Fibroblast of villous mesenchyme (primary cell): Measurements from ENCODE around the gene HOMER1. TPM values are rescaled to one million over a fixed set of nuclear protein-coding genes. Genes with fewer than 3 reads are reported as not detected.

ENCODE experiments used
- DNase-seq: peaks from one replicate; pipeline ENCODE4 v3.0.0-alpha.2; 2010; ENCODE audit warnings: low read depth
- H3K4me3 ChIP-seq: 2 replicates; pipeline ENCODE4 v1.5.1; 2011; ENCODE audit warnings: low read depth, mild to moderate bottlenecking, low read length
- total RNA-seq: library from RNA; depleted of rRNA; stranded (reverse); fragments of >200 nt; gene quantifications from 2 replicates; pipeline ENCODE4 v1.2.3, GENCODE V29; 2012
- TF ChIP-seq, protein P1 (sequence below): IDR thresholded peaks from 2 replicates; pipeline ENCODE4 v1.5.1; 2012; ENCODE audit warnings: low read depth, mild to moderate bottlenecking, low read length; ENCODE audit not compliant: insufficient read depth

Gene HOMER1
- total RNA-seq, 1 donor, result 15.5 TPM

DNA sequence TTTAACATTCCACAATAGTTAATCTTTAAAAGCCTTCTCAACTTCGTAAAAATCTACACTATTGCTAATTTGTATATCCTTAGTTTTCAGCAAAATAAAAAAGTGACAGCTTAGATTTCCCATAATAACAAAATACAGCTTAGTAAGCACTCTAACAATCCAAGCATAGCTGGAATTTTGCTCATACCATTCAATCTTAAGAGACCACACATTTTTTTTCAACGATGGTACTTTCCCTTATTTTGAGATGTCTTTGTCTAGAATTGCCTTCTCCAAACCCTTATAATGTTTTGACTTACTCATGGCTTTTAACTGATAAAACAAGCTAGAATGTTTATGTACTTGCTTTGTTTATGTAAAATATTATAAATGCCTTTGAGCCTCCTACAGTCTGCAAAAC is 65.6 kb downstream of the HOMER1 start:
- peak; percentile 19 for DNase-seq
- H3K4me3 ChIP-seq, result no peak overlapping the region
- TF ChIP-seq, protein P1, sequence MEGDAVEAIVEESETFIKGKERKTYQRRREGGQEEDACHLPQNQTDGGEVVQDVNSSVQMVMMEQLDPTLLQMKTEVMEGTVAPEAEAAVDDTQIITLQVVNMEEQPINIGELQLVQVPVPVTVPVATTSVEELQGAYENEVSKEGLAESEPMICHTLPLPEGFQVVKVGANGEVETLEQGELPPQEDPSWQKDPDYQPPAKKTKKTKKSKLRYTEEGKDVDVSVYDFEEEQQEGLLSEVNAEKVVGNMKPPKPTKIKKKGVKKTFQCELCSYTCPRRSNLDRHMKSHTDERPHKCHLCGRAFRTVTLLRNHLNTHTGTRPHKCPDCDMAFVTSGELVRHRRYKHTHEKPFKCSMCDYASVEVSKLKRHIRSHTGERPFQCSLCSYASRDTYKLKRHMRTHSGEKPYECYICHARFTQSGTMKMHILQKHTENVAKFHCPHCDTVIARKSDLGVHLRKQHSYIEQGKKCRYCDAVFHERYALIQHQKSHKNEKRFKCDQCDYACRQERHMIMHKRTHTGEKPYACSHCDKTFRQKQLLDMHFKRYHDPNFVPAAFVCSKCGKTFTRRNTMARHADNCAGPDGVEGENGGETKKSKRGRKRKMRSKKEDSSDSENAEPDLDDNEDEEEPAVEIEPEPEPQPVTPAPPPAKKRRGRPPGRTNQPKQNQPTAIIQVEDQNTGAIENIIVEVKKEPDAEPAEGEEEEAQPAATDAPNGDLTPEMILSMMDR, result no peak

DNA sequence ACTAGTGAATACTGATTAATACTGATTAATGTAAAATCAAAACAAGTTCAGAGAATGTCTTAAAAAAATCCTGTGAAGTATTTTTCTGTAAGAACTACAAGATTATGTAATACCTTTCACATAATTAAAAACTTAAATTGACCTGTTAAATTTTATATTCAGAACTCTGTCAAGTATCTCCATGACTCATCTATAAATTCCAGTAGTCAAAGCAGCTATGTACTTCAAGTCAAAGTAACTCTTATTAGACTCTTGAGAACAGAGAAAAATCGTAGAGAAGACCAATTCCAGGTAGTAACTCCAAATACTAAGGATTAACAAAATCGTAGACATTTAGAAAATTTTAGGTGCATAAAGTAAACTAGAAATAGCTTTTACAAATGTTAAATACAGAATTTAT is 77.1 kb downstream of the HOMER1 start:
- H3K4me3 ChIP-seq, result no peak overlapping the region
- DNase-seq, result peak; percentile 17
- TF ChIP-seq, protein P1, result no peak

GRCh38 chr5:79436224-79436623 is 77.7 kb downstream of the HOMER1 start:
- H3K4me3 ChIP-seq, result no peak overlapping the region
- DNase-seq, result peak; percentile 48
- TF ChIP-seq, protein P1, result no peak

GRCh38 chr5:79430196-79430595 is 83.7 kb downstream of the HOMER1 start:
- no peak overlapping the region for H3K4me3 ChIP-seq
- TF ChIP-seq, protein P1, result no peak
- DNase-seq, result no peak

DNA sequence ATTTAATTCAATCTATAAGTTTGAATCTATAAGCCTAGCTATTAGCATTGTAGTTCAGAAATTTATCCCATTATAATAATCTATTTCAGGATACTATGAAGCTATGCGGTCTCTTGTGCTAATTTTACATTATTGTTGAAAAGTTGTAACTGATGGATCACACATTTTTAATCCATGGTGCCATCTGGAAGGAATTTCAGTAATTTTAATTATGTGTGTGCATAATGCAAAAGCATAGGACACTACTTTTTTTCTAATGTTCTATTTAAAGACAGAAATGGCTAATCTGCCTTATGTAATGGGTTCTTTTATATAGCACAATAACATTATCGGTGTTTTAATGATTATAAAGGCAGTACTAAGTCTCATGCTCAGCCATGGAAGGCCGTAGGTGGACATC is 90.6 kb downstream of the HOMER1 start:
- no peak overlapping the region for H3K4me3 ChIP-seq
- TF ChIP-seq, protein P1, result no peak
- DNase-seq, result no peak

GRCh38 chr5:79420248-79420647 is 93.7 kb downstream of the HOMER1 start:
- DNase-seq, result no peak
- TF ChIP-seq, protein P1, result no peak
- H3K4me3 ChIP-seq, result no peak overlapping the region

DNA sequence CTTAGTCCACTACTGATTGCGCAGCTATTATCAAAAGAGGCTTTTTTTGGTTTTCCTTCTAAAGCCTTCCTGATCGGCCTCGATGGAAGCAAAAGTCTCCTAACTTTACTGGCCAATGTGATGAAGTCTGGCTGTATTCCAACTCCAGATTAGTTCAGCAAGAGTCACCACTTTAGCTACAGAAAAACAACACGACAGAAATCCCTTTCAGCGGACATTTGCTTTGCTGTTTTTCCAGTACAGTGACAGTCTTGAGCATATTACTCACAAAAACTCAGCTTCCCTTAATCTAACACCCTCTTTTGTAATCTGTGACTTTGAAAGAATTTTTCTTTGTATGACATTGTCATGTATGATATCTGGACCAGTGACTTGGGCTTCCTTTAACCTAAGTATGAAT is 95.7 kb downstream of the HOMER1 start:
- DNase-seq, result no peak
- TF ChIP-seq, protein P1, result no peak

More for the DNA sequence above, 95.7 kb downstream of the HOMER1 start:
- H3K4me3 ChIP-seq, result no peak overlapping the region
